ENCODE results near the gene CPNE2. TPM values are rescaled to one million over a fixed set of nuclear protein-coding genes. Genes with fewer than 3 reads are reported as not detected.
"Not testable (repeated sequence)": the region's sequence is repeated elsewhere in the genome, so short reads cannot be mapped to it uniquely, and the experiment has no call there.

CPNE2 gene
- total and polyA plus RNA-seq, 12 donors, result 9.6 to 43.6 (median 17.1) TPM

DNA sequence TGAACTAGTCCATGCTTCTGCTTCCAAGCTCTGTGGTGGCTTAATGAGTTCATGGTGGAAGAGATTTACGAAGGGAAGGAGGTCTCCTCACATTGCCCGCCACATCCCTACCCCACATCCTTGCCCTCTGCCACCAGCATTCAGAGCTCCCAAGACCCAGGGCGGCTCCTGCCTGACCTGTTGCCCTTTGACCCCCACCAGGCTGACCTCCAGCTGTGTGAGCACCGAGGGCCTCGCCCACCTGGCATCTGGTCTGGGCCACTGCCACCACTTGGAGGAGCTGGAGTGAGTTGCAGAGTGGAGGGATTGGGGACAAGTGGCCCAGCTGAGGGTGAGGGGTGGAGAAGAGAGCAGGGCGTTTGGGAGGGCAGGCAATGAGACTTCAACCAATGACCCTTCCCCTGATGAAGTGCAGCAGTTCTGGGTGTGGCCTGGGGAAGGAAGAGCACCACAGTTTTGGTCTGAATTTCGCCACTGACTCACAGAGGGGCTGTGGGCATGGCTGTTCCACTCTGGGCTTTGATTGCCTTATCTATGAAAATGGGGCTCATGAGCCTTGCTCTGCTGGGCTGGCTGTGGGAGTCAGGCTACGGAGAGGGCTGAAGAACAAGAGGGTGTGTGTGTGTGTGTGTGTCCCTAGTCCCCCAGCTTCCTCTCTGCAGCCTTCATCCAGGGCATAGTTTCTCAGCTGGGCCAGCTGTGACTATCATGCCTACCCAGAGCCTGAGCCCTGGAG is 22.6 kb upstream of the CPNE2 start:
- intact Hi-C loops (cut with DNase I), result no loop called here

GRCh38 chr16:57070424-57070823 is 22.0 kb upstream of the CPNE2 start:
- intact Hi-C loops (cut with DNase I), result no loop called here
- no peaks in the 10 kb centered on the region for H3K36me3 ChIP-seq (replicated peaks in 1 of 2)
- no peak for TF ChIP-seq CTCF (IDR thresholded peaks at IDR 0.05)
- TF ChIP-seq POLR2A (IDR thresholded peaks at IDR 0.05), result no peak
- no peaks in the 10 kb centered on the region for H3K4me1 ChIP-seq (replicated peaks in 1 of 2)
- DNase-seq, result no peak
- no peak overlapping the region for H3K4me3 ChIP-seq
- 95 to 100% (median 98%) methylated on average over 2 of the region's 2 CpGs for WGBS, 4 donors
- H3K27ac ChIP-seq, result no peak overlapping the region
- no peaks in the 10 kb centered on the region for H3K9me3 ChIP-seq (replicated peaks in 1 of 3)
- H3K27me3 ChIP-seq, result no peaks in the 10 kb centered on the region

More for the DNA sequence above, 22.6 kb upstream of the CPNE2 start:
- TF ChIP-seq POLR2A (IDR thresholded peaks at IDR 0.05) (no peak), CTCF (IDR thresholded peaks at IDR 0.05) (no peak)
- no peaks in the 10 kb centered on the region for H3K36me3 ChIP-seq (replicated peaks in 1 of 2)
- WGBS, 4 donors, result 67 to 92% (median 88%) methylated on average over 1 to 8 of the region's 8 CpGs
- H3K4me1 ChIP-seq (replicated peaks in 1 of 2), result no peaks in the 10 kb centered on the region
- H3K4me3 ChIP-seq, result no peak overlapping the region
- no peaks in the 10 kb centered on the region for H3K9me3 ChIP-seq (replicated peaks in 1 of 3)
- DNase-seq, result no peak
- H3K27ac ChIP-seq, result no peak overlapping the region
- no peaks in the 10 kb centered on the region for H3K27me3 ChIP-seq

- H3K27ac ChIP-seq; DNase-seq; intact Hi-C loops (cut with DNase I); H3K27me3 ChIP-seq; H3K36me3 ChIP-seq (replicated peaks in 1 of 2); H3K9me3 ChIP-seq (replicated peaks in 1 of 3); H3K4me3 ChIP-seq; H3K4me1 ChIP-seq (replicated peaks in 1 of 2): not testable (repeated sequence)
- 79 to 96% (median 85%) methylated on average over 4 of the region's 4 CpGs for WGBS, 4 donors
Observed at GRCh38 chr16:57071081-57071732, 21.2 kb upstream of the CPNE2 start.

- H3K9me3 ChIP-seq (replicated peaks in 1 of 3), result no peaks in the 10 kb centered on the region
- 91 to 94% (median 91%) methylated on average over 3 of the region's 3 CpGs for WGBS, 4 donors
- no peak for DNase-seq
- H3K27me3 ChIP-seq, result no peaks in the 10 kb centered on the region
- H3K36me3 ChIP-seq (replicated peaks in 1 of 2), result no peaks in the 10 kb centered on the region
- H3K27ac ChIP-seq, result no peak overlapping the region
- intact Hi-C loops (cut with DNase I), result no loop called here
- TF ChIP-seq CTCF (IDR thresholded peaks at IDR 0.05) (no peak), POLR2A (IDR thresholded peaks at IDR 0.05) (no peak)
- no peak overlapping the region for H3K4me3 ChIP-seq
- no peaks in the 10 kb centered on the region for H3K4me1 ChIP-seq (replicated peaks in 1 of 2)
Observed at GRCh38 chr16:57071831-57072582, 20.4 kb upstream of the CPNE2 start.
